A549 (cell line): Measurements from ENCODE around the gene SART3. TPM values are rescaled to one million over a fixed set of nuclear protein-coding genes. Genes with fewer than 3 reads are reported as not detected.

ENCODE experiments used
- ATAC-seq, 2 experiments: fragments of 200-7000 bp in 1 of 2; fragments of >200 bp in 1 of 2; cut with Nextera tagmentation in 1 of 2; cut with Tn5 transposase in 1 of 2; 3 replicates each; pipeline versions ENCODE4 v1.8.0 to v1.9.1; 2018 to 2020; ENCODE audit warnings: mild to moderate bottlenecking in 1 of 2, moderate library complexity in 1 of 2
- CTCF ChIA-PET: fragments of 300-600 bp; sonication (Branson Sonifier 250); formaldehyde crosslinking; extraction: SDS; loops from one replicate; lab custom pipeline; 2021; ENCODE audit warnings: antibody characterized with exemption, inconsistent platforms; lab: Yijun Ruan, JAX
- POLR2A ChIA-PET: fragments of 350-600 bp; formaldehyde crosslinking; extraction: SDS; loops from one replicate; lab custom pipeline; 2021; ENCODE audit warnings: antibody characterized with exemption, inconsistent platforms; lab: Yijun Ruan, JAX
- DNase-seq, 2 experiments: peaks; one replicate each; pipeline versions ENCODE4 v3.0.0 to v3.0.0-alpha.2; 2011 to 2016; ENCODE audit warnings: low read depth in 1 of 2, low spot score in 1 of 2
- FAIRE-seq: peaks from 2 replicates; lab custom pipeline; 2011; peaks lifted over from hg19 to GRCh38; lab: Jason Lieb, UNC
- H3K27ac ChIP-seq, 2 experiments: fragments of >200 bp; sonication (Bioruptor Twin); formaldehyde crosslinking; 3 replicates each; pipeline ENCODE4 v1.5.1; 2016 to 2017
- H3K4me1 ChIP-seq: fragments of >200 bp; sonication (Bioruptor Twin); formaldehyde crosslinking; 3 replicates; pipeline ENCODE4 v1.6.1; 2016
- H3K4me2 ChIP-seq: fragments of >200 bp; sonication (Bioruptor Twin); formaldehyde crosslinking; 3 replicates; pipeline ENCODE4 v1.6.1; 2016
- H3K4me3 ChIP-seq: fragments of >200 bp; sonication (Bioruptor Twin); formaldehyde crosslinking; 3 replicates; pipeline ENCODE4 v1.5.1; 2016
- H3K9me3 ChIP-seq: fragments of >200 bp; sonication (Bioruptor Twin); formaldehyde crosslinking; 3 replicates; pipeline ENCODE4 v1.6.1; 2016
- BCL3 ChIP-seq: fragments of >200 bp; sonication (Bioruptor Twin); formaldehyde crosslinking; IDR thresholded peaks from 3 replicates; pipeline ENCODE4 v1.6.1; 2016
- CBX2 ChIP-seq: fragments of 200-600 bp; sonication (generic); IDR thresholded peaks from 2 replicates; pipeline ENCODE4 v1.6.1; 2016; ENCODE audit warnings: low read depth, mild to moderate bottlenecking, borderline replicate concordance
- EHF ChIP-seq: fragments of 250-450 bp; sonication (Bioruptor Pico); IDR thresholded peaks from 2 replicates; pipeline ENCODE4 v1.5.0; 2020; ENCODE audit warnings: mild to moderate bottlenecking
- ESRRA ChIP-seq: fragments of 150-350 bp; IDR thresholded peaks from 2 replicates; pipeline ENCODE4 v1.6.1; 2014; ENCODE audit warnings: mild to moderate bottlenecking, low read length, borderline replicate concordance
- FOSB ChIP-seq: fragments of 250-450 bp; sonication (Bioruptor Pico); IDR thresholded peaks from 2 replicates; pipeline ENCODE4 v1.5.0; 2020; ENCODE audit warnings: mild to moderate bottlenecking, moderate library complexity
- FOSL2 ChIP-seq, 2 experiments: fragments of 450-650 bp in 1 of 2; fragments of >200 bp in 1 of 2; sonication (Bioruptor Twin) in 1 of 2; formaldehyde crosslinking; IDR thresholded peaks; 2 replicates each; pipeline versions ENCODE4 v1.5.0 to v1.6.1; 2016 to 2020; ENCODE audit warnings: mild to moderate bottlenecking in 1 of 2, moderate library complexity in 1 of 2
- GATA3 ChIP-seq: IDR thresholded peaks from 2 replicates; pipeline ENCODE4 v1.6.1; 2012; ENCODE audit warnings: borderline replicate concordance
- HDAC2 ChIP-seq: fragments of 200-600 bp; sonication (generic); IDR thresholded peaks from 2 replicates; pipeline ENCODE4 v1.6.1; 2016
- HMGXB4 ChIP-seq: fragments of 250-450 bp; sonication (Bioruptor Pico); IDR thresholded peaks from 2 replicates; pipeline ENCODE4 v1.5.0; 2021; ENCODE audit warnings: mild to moderate bottlenecking, moderate library complexity, borderline replicate concordance
- JUNB ChIP-seq: fragments of >200 bp; sonication (Bioruptor Twin); formaldehyde crosslinking; IDR thresholded peaks from 2 replicates; pipeline ENCODE4 v1.6.1; 2016
- KDM1A ChIP-seq: fragments of 200-600 bp; sonication (generic); IDR thresholded peaks from 2 replicates; pipeline ENCODE4 v1.6.1; 2016; ENCODE audit warnings: low read depth, mild to moderate bottlenecking
- MAX ChIP-seq: IDR thresholded peaks from 2 replicates; pipeline ENCODE4 v1.6.1; 2012
- MYC ChIP-seq: IDR thresholded peaks from 2 replicates; pipeline ENCODE4 v1.6.1; 2012; ENCODE audit warnings: mild to moderate bottlenecking, inconsistent platforms, low read length, improper control_type of control experiment, borderline replicate concordance
- NFE2L2 ChIP-seq: fragments of 150-350 bp; conservative IDR thresholded peaks from 2 replicates; pipeline ENCODE4 v1.6.1; 2014; ENCODE audit warnings: low read length
- PBX3 ChIP-seq: IDR thresholded peaks from 2 replicates; pipeline ENCODE4 v1.6.1; 2012
- PHF8 ChIP-seq: fragments of 200-600 bp; sonication (generic); IDR thresholded peaks from 2 replicates; pipeline ENCODE4 v1.6.1; 2016; ENCODE audit warnings: low read depth, mild to moderate bottlenecking, antibody characterized with exemption, moderate library complexity, borderline replicate concordance
- POLR2A ChIP-seq: IDR thresholded peaks from 2 replicates; pipeline ENCODE4 v1.6.1; 2012; ENCODE audit warnings: mild to moderate bottlenecking, low read length
- RARB ChIP-seq: fragments of 250-450 bp; sonication (Bioruptor Pico); IDR thresholded peaks from 2 replicates; pipeline ENCODE4 v1.8.0; 2021; ENCODE audit warnings: mild to moderate bottlenecking, moderate library complexity
- TFCP2L1 ChIP-seq: fragments of 250-450 bp; sonication (Bioruptor Pico); IDR thresholded peaks from 2 replicates; pipeline ENCODE4 v1.5.0; 2021; ENCODE audit warnings: mild to moderate bottlenecking
- USF2 ChIP-seq: fragments of 450-650 bp; IDR thresholded peaks from 2 replicates; pipeline ENCODE4 v1.6.1; 2014; ENCODE audit warnings: antibody characterized with exemption
- ZNF302 ChIP-seq: fragments of 250-450 bp; sonication (Bioruptor Pico); IDR thresholded peaks from 2 replicates; pipeline ENCODE4 v1.9.0; 2021; ENCODE audit warnings: inconsistent platforms, mild to moderate bottlenecking, moderate library complexity
- WGBS: methylation state at CpG from one replicate; pipeline ENCODE4 v1.1.6; 2017; ENCODE audit errors: missing lambda C conversion rate; 5-methylcytosine and 5-hydroxymethylcytosine counted together
- polyA plus RNA-seq, 4 experiments: library from polyadenylated mRNA; depleted of rRNA in 3 of 4; stranded (reverse); fragments of >200 nt; fragmentation: RNase III in 1 of 4; extraction: RNeasy Plus Mini Kit Qiagen cat#74134 plus additional on column Dnase treatment in 1 of 4; gene quantifications; 2 replicates in 3 of 4; 3 replicates in 1 of 4; pipeline ENCODE4 v1.2.3, GENCODE V29; 2011 to 2017

The SART3 gene
- polyA plus RNA-seq, 2 of the 4 experiments (the other 2 are of a cell fraction) = 52.7 to 77.2 TPM

- no peak overlapping the region for H3K27ac ChIP-seq
- no peak for TF ChIP-seq FOSL2 (IDR thresholded peaks at IDR 0.05)
- TF ChIP-seq FOSL2 (CRISPR knock-in tag; IDR thresholded peaks at IDR 0.05) = no peak
- no peak for TF ChIP-seq POLR2A
- no peak for TF ChIP-seq MYC
- TF ChIP-seq KDM1A = no peak
- no peak for TF ChIP-seq HDAC2
- no peak overlapping the region for H3K4me2 ChIP-seq
- peaks cover 9% of the 10 kb centered on the region; the same call in 1 of the 3 replicates for H3K9me3 ChIP-seq
- FAIRE-seq (no peak), ATAC-seq (no peak), DNase-seq (no peak)
- ChIA-PET CTCF (interaction anchor here (0.6 to 10.8 kb wide), 5 partner anchors 76 to 593 kb away, joined by 3 to 113 read pairs (median 5); no protein-coding TSS in a partner anchor), POLR2A (no interaction called here)
- WGBS = 16% methylated on average over 2 of the region's 2 CpGs
- H3K4me1 ChIP-seq = no peaks in the 10 kb centered on the region; the same call in 2 of the 3 replicates
- H3K4me3 ChIP-seq = no peak overlapping the region
Observed at GRCh38 chr12:108510836-108511235, 50.1 kb downstream of the SART3 start.

GRCh38 chr12:108509806-108510205 is 51.2 kb downstream of the SART3 start:
- 2% methylated on average over 1 of the region's 1 CpG for WGBS
- no peak for DNase-seq
- Histone ChIP-seq H3K9me3 (peaks cover 9% of the 10 kb centered on the region; the same call in 1 of the 3 replicates), H3K4me3 (no peak overlapping the region), H3K4me1 (no peaks in the 10 kb centered on the region), H3K27ac (no peak overlapping the region), H3K4me2 (no peak overlapping the region)
- no peak for TF ChIP-seq ESRRA
- no peak for FAIRE-seq
- no peak for ATAC-seq
- POLR2A ChIA-PET = no interaction called here
- CTCF ChIA-PET = interaction anchor here (2.6 to 10.8 kb wide), 2 partner anchors 518 to 591 kb away, joined by 16 to 113 read pairs; no protein-coding TSS in a partner anchor

- ATAC-seq (no peak), DNase-seq (no peak), FAIRE-seq (no peak)
- no peaks in the 10 kb centered on the region for H3K4me1 ChIP-seq
- H3K4me3 ChIP-seq = no peak overlapping the region
- WGBS = 0% methylated on average over 3 of the region's 3 CpGs
- ChIA-PET POLR2A (no interaction called here), CTCF (interaction anchor here (1.1 to 10.8 kb wide), 8 partner anchors 12 to 590 kb away, joined by 3 to 113 read pairs (median 4); no protein-coding TSS in a partner anchor)
- no peak overlapping the region for H3K27ac ChIP-seq
- H3K4me2 ChIP-seq = no peak overlapping the region
- H3K9me3 ChIP-seq = peaks cover 14% of the 10 kb centered on the region
- TF ChIP-seq USF2 = no peak
Observed at GRCh38 chr12:108507971-108508642, 52.9 kb downstream of the SART3 start.

GRCh38 chr12:108505129-108505528 is 55.8 kb downstream of the SART3 start:
- TF ChIP-seq GATA3 = no peak
- TF ChIP-seq POLR2A = no peak
- TF ChIP-seq NFE2L2 = no peak
- TF ChIP-seq TFCP2L1 (CRISPR knock-in tag) = no peak
- no peak for TF ChIP-seq HDAC2
- TF ChIP-seq BCL3 = no peak
- no peak for TF ChIP-seq RARB
- no peak for TF ChIP-seq EHF (CRISPR knock-in tag)
- no peak for TF ChIP-seq CBX2
- TF ChIP-seq MYC = no peak
- TF ChIP-seq HMGXB4 (CRISPR knock-in tag) = no peak
- no peak for TF ChIP-seq PBX3
- TF ChIP-seq ZNF302 (CRISPR knock-in tag) = no peak
- no peak for TF ChIP-seq PHF8
- TF ChIP-seq JUNB = no peak
- TF ChIP-seq MAX = no peak
- TF ChIP-seq KDM1A = no peak
- no peak for TF ChIP-seq FOSB (CRISPR knock-in tag)

More at GRCh38 chr12:108505129-108505528, 55.8 kb downstream of the SART3 start:
- Histone ChIP-seq H3K27ac (no peak overlapping the region), H3K9me3 (peaks cover 23% of the 10 kb centered on the region), H3K4me1 (no peaks in the 10 kb centered on the region), H3K4me2 (no peak overlapping the region), H3K4me3 (no peak overlapping the region)
- ATAC-seq = no peak
- CTCF ChIA-PET = interaction anchor here (10.8 kb wide), 1 partner anchor 514 kb away, joined by 113 read pairs; no protein-coding TSS in a partner anchor
- WGBS = 42% methylated on average over 7 of the region's 7 CpGs
- DNase-seq = no peak
- FAIRE-seq = no peak
- POLR2A ChIA-PET = no interaction called here
